MCF 10A (cell line): ENCODE results near the gene ZDHHC16. TPM values are rescaled to one million over a fixed set of nuclear protein-coding genes. Genes with fewer than 3 reads are reported as not detected.

Experiments used
- BruUV-seq: library from RNA; stranded (reverse); fragments of 400-500 nt; replicated peaks from 2 replicates; lab custom pipeline; 2021; lab: Mats Ljungman, UMichigan
- CTCF ChIA-PET: fragments of 300-600 bp; sonication (Branson Sonifier 250); formaldehyde crosslinking; extraction: SDS; loops from one replicate; lab custom pipeline; 2021; ENCODE audit warnings: antibody characterized with exemption, inconsistent platforms; lab: Yijun Ruan, JAX
- POLR2A ChIA-PET: fragments of 300-600, 350-650 bp; sonication (Branson Sonifier 250); formaldehyde crosslinking; extraction: SDS; loops from one replicate; lab custom pipeline; 2020; ENCODE audit warnings: antibody characterized with exemption, inconsistent platforms; lab: Yijun Ruan, JAX
- DNase-seq: peaks from one replicate; pipeline ENCODE4 v3.0.0-alpha.2; 2018; ENCODE audit not compliant: unreplicated experiment
- H3K27ac Mint-ChIP-seq: one replicate; pipeline ENCODE4 v1.8.0; 2022; ENCODE audit warnings: mild to moderate bottlenecking, low read depth, mixed read lengths; ENCODE audit not compliant: unreplicated experiment
- H3K27me3 Mint-ChIP-seq: one replicate; pipeline ENCODE4 v1.8.0; 2022; ENCODE audit warnings: mixed read lengths; ENCODE audit not compliant: insufficient read depth, unreplicated experiment
- H3K36me3 Mint-ChIP-seq: one replicate; pipeline ENCODE4 v1.8.0; 2022; ENCODE audit warnings: mild to moderate bottlenecking, moderate library complexity, mixed read lengths; ENCODE audit not compliant: insufficient read depth, unreplicated experiment
- H3K4me1 Mint-ChIP-seq: one replicate; pipeline ENCODE4 v1.8.0; 2022; ENCODE audit warnings: mixed read lengths; ENCODE audit not compliant: insufficient read depth, unreplicated experiment
- H3K4me3 Mint-ChIP-seq: one replicate; pipeline ENCODE4 v1.8.0; 2022; ENCODE audit warnings: mild to moderate bottlenecking, moderate library complexity, mixed read lengths; ENCODE audit not compliant: unreplicated experiment
- H3K9me3 Mint-ChIP-seq: one replicate; pipeline ENCODE4 v1.8.0; 2022; ENCODE audit warnings: mixed read lengths; ENCODE audit not compliant: unreplicated experiment
- intact Hi-C: fragments of 100-400 bp; cut with micrococcal nuclease; formaldehyde crosslinking; loops from 2 replicates; pipeline ENCODE4 v1.14.1; 2022
- total RNA-seq: library from RNA; stranded (reverse); gene quantifications from 2 replicates; pipeline ENCODE4 v1.2.3, GENCODE V29; 2022
- TF ChIP-seq, protein P1 (sequence below): fragments of 200-600 bp; IDR thresholded peaks from one replicate; pipeline ENCODE4 v1.8.0; 2022; ENCODE audit warnings: antibody characterized with exemption, mild to moderate bottlenecking; ENCODE audit not compliant: unreplicated experiment

The ZDHHC16 gene
- total RNA-seq, 1 experiment from 2014 or later: 48.0 TPM

DNA sequence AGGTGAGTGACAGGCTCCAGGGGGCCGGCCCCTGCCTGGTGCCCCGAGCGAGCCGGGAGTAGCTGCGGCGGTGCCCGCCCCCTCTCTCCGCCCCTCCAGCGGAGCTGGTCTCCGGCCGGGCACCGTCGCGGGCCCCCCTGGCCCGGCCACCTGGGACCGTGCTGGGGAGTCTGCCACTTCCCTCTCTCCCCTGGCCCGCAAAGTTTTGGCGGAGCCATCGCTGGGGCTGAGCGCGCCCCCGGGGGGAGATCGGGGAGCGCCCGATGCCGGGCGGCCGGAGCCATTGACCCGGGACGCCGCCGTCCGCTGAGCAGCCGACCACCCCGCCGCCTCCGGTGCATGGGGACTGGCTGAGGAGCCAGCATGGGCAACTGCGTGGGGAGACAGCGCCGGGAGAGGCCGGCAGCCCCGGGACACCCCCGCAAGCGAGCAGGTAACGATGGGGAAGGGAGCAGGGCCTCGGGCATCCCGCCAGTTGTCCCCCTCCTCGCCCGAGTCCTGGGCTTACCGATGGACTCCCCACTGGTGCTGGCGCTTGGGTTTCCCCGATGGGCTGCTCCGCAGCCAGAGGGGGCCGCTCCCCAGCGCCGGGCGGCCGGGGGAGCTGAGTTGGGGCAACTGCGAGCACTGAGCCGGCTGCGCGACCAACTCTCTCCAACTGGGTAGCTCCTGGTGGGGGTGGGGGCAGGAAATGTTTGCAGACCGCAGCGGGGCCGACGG lies 53.0 kb downstream of the ZDHHC16 start, which contains the start of gene UBTD1:
TSS of gene UBTD1 (plus strand) at position 84 of the 720 bp plus-strand sequence. CDS start at position 364, 280 bp downstream.
- H3K36me3 Mint-ChIP-seq: peaks cover 6% of the 10 kb centered on the region
- intact Hi-C loops: loop anchor here (1.0 to 10.0 kb wide), 3 partner anchors 32 to 54 kb away; partner anchors contain the start of genes EXOSC1 and ZDHHC16
- POLR2A ChIA-PET: interaction anchor here (0.6 to 2.8 kb wide), 35 partner anchors 9 to 216 kb away, joined by 3 to 35 read pairs (median 5); partner anchors contain the start of genes ANKRD2, HOGA1 and RRP12
- H3K27me3 Mint-ChIP-seq: no peaks in the 10 kb centered on the region
- H3K4me1 Mint-ChIP-seq: peaks cover 28% of the 10 kb centered on the region
- no TSS peak for BruUV-seq
- peak within 1 kb of the TSS; percentile 91 for H3K27ac Mint-ChIP-seq
- CTCF ChIA-PET: interaction anchor here (0.6 to 4.0 kb wide), 9 partner anchors 34 to 114 kb away, joined by 3 to 35 read pairs (median 5); no protein-coding TSS in a partner anchor
- peak within 1 kb of the TSS; percentile 88 for H3K4me3 Mint-ChIP-seq
- DNase-seq: peak; percentile 33
- TF ChIP-seq, protein P1, sequence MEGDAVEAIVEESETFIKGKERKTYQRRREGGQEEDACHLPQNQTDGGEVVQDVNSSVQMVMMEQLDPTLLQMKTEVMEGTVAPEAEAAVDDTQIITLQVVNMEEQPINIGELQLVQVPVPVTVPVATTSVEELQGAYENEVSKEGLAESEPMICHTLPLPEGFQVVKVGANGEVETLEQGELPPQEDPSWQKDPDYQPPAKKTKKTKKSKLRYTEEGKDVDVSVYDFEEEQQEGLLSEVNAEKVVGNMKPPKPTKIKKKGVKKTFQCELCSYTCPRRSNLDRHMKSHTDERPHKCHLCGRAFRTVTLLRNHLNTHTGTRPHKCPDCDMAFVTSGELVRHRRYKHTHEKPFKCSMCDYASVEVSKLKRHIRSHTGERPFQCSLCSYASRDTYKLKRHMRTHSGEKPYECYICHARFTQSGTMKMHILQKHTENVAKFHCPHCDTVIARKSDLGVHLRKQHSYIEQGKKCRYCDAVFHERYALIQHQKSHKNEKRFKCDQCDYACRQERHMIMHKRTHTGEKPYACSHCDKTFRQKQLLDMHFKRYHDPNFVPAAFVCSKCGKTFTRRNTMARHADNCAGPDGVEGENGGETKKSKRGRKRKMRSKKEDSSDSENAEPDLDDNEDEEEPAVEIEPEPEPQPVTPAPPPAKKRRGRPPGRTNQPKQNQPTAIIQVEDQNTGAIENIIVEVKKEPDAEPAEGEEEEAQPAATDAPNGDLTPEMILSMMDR: no peak
- no peaks in the 10 kb centered on the region for H3K9me3 Mint-ChIP-seq

DNA sequence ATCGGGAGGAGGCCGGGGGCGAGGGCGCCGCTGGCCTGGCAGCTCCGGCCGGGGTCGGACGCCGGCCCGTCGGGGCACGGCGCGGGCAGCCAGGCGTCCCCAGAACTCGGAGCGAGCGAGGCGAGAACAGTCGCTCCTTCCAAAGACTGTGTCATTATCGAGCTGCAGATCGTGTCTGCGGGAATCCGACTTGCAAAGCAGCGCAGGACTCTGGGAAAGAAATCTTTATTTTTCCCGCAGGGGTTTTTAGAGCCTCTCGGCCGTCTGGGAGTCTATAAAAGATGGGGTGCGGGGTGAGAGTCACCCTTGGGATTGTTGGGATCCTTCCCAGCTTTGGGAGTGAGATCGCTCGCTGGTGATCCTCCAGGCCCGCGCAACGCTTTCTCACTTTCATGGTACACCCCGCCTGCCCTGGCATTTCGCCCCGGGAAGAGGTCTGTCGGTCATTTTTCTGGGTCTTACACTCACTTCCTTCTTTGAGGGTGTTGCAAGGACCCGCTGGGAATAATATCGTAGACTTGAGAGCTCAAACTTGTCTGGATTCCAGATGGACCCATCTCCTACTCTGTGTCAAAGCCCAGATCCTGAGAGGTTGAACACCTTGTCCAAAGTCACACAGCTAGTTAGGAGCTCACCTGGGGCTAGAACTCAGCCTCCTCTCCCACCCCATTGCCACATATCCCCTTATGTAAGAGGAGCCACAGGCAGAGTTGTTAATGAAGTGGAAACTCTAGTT lies 53.8 kb downstream of the ZDHHC16 start:
- peak; percentile 57 for DNase-seq
- POLR2A ChIA-PET: interaction anchor here (0.5 to 2.8 kb wide), 31 partner anchors 9 to 215 kb away, joined by 3 to 35 read pairs (median 5); partner anchors contain the start of genes ANKRD2, HOGA1 and RRP12
- BruUV-seq: no TSS peak
- CTCF ChIA-PET: interaction anchor here (0.6 to 4.0 kb wide), 7 partner anchors 34 to 113 kb away, joined by 3 to 35 read pairs (median 7); no protein-coding TSS in a partner anchor
- H3K27ac Mint-ChIP-seq: no peak overlapping the region
- H3K4me1 Mint-ChIP-seq: peaks cover 20% of the 10 kb centered on the region
- no peaks in the 10 kb centered on the region for H3K27me3 Mint-ChIP-seq
- TF ChIP-seq, protein P1: no peak
- H3K9me3 Mint-ChIP-seq: no peaks in the 10 kb centered on the region
- peaks cover 6% of the 10 kb centered on the region for H3K36me3 Mint-ChIP-seq
- H3K4me3 Mint-ChIP-seq: peak overlapping the region; percentile 88
- intact Hi-C loops: loop anchor here (1.0 to 10.0 kb wide), 3 partner anchors 31 to 55 kb away; partner anchors contain the start of genes EXOSC1 and ZDHHC16

DNA sequence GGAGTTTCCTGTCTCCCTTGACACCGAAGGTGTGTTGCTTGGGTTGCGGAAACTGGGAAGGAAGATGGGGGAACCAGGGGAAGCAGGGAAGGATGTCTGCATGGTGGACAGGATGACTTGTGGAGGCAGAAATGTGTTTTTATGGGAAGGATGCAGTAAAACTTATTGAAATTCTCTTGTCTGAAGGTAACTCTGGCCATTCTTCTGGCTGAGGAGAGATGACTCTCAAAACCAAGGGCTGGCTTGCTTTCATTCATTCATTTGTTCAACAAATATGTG lies 54.3 kb downstream of the ZDHHC16 start:
- CTCF ChIA-PET: interaction anchor here (0.6 to 4.0 kb wide), 8 partner anchors 8 to 113 kb away, joined by 3 to 35 read pairs (median 4); no protein-coding TSS in a partner anchor

More for the DNA sequence above, 54.3 kb downstream of the ZDHHC16 start:
- Mint-ChIP-seq H3K27me3 (no peaks in the 10 kb centered on the region), H3K27ac (no peak overlapping the region), H3K9me3 (no peaks in the 10 kb centered on the region), H3K4me3 (no peak overlapping the region), H3K4me1 (peaks cover 15% of the 10 kb centered on the region), H3K36me3 (peaks cover 6% of the 10 kb centered on the region)
- no TSS peak for BruUV-seq
- POLR2A ChIA-PET: interaction anchor here (0.9 to 2.8 kb wide), 10 partner anchors 10 to 110 kb away, joined by 3 to 35 read pairs (median 10); partner anchors contain the start of genes ANKRD2 and HOGA1
- TF ChIP-seq, protein P1: no peak
- no peak for DNase-seq
- intact Hi-C loops: no loop called here
